Neuronal stem cell (in vitro differentiated cells): ENCODE results near the gene RNF113B.

Source experiments
- DNase-seq: peaks from one replicate; pipeline ENCODE4 v3.0.0-alpha.2; 2013; ENCODE audit warnings: low spot score
- H2AFZ ChIP-seq: one replicate; pipeline ENCODE4 v1.6.1; 2013; ENCODE audit warnings: mild to moderate bottlenecking, low read length, inconsistent platforms
- H2AK5ac ChIP-seq: 2 replicates; pipeline ENCODE4 v1.6.1; 2013; ENCODE audit warnings: low read depth, mild to moderate bottlenecking, inconsistent platforms, low read length, moderate library complexity, mixed read lengths
- H2BK120ac ChIP-seq: 2 replicates; pipeline ENCODE4 v1.6.1; 2013; ENCODE audit warnings: low read depth, mild to moderate bottlenecking, inconsistent platforms, low read length, moderate library complexity, mixed read lengths
- H2BK12ac ChIP-seq: one replicate; pipeline ENCODE4 v1.6.1; 2013; ENCODE audit warnings: low read length, inconsistent platforms
- H2BK15ac ChIP-seq: 2 replicates; pipeline ENCODE4 v1.6.1; 2013; ENCODE audit warnings: mild to moderate bottlenecking, low read length, inconsistent platforms, mixed read lengths
- H2BK5ac ChIP-seq: one replicate; pipeline ENCODE4 v1.6.1; 2013; ENCODE audit warnings: inconsistent platforms, mild to moderate bottlenecking, low read length, moderate library complexity
- H3K14ac ChIP-seq: one replicate; pipeline ENCODE4 v1.6.1; 2013; ENCODE audit warnings: low read length, inconsistent platforms
- H3K18ac ChIP-seq: 2 replicates; pipeline ENCODE4 v1.6.1; 2013; ENCODE audit warnings: low read length, inconsistent platforms
- H3K23ac ChIP-seq: 2 replicates; pipeline ENCODE4 v1.6.1; 2013; ENCODE audit warnings: low read depth, mild to moderate bottlenecking, mixed read lengths, low read length, inconsistent platforms; ENCODE audit not compliant: poor library complexity
- H3K27ac ChIP-seq: replicated peaks from 3 replicates; pipeline ENCODE4 v1.5.1; 2013; ENCODE audit warnings: low read length, inconsistent platforms
- H3K27me3 ChIP-seq, 3 experiments: 2 replicates each; pipeline ENCODE4 v1.6.1; 2013; ENCODE audit warnings: low read length in 3 of 3, mild to moderate bottlenecking in 2 of 3, inconsistent platforms in 1 of 3, low read depth in 1 of 3, mixed read lengths in 1 of 3, moderate library complexity in 1 of 3; ENCODE audit not compliant: control insufficient read depth in 3 of 3, insufficient read depth in 3 of 3
- H3K36me3 ChIP-seq, 2 donors: replicated peaks in 1 of 2; 2 replicates each; pipeline ENCODE4 v1.6.1; 2013; ENCODE audit warnings: low read length in 2 of 2; ENCODE audit not compliant: control insufficient read depth in 2 of 2, insufficient read depth in 2 of 2
- H3K4ac ChIP-seq: 2 replicates; pipeline ENCODE4 v1.6.1; 2013; ENCODE audit warnings: inconsistent platforms, mild to moderate bottlenecking, low read length, moderate library complexity
- H3K4me1 ChIP-seq, 2 donors: 1 replicate in 1 of 2; 2 replicates in 1 of 2; pipeline ENCODE4 v1.6.1; 2013; ENCODE audit warnings: low read length in 2 of 2, low read depth in 1 of 2; ENCODE audit not compliant: control insufficient read depth in 2 of 2, insufficient read depth in 1 of 2
- H3K4me2 ChIP-seq: one replicate; pipeline ENCODE4 v1.6.1; 2013; ENCODE audit warnings: mild to moderate bottlenecking, low read length, inconsistent platforms; ENCODE audit not compliant: insufficient read depth, poor library complexity, severe bottlenecking
- H3K4me3 ChIP-seq, 2 donors: 2 replicates each; pipeline ENCODE4 v1.5.1; 2013; ENCODE audit warnings: low read length in 2 of 2, mild to moderate bottlenecking in 2 of 2, inconsistent platforms in 1 of 2, moderate library complexity in 1 of 2
- H3K79me1 ChIP-seq: one replicate; pipeline ENCODE4 v1.6.1; 2013; ENCODE audit warnings: low read depth, mild to moderate bottlenecking, inconsistent platforms, low read length, moderate library complexity
- H3K9ac ChIP-seq: one replicate; pipeline ENCODE4 v1.6.1; 2013; ENCODE audit warnings: mild to moderate bottlenecking, low read depth, low read length, inconsistent platforms; ENCODE audit not compliant: poor library complexity
- H3K9me3 ChIP-seq, 2 donors: replicated peaks in 1 of 2; 2 replicates each; pipeline versions ENCODE3 to v1.6.1; 2013; ENCODE audit warnings: low read length in 2 of 2, mild to moderate bottlenecking in 2 of 2, inconsistent platforms in 1 of 2, low read depth in 1 of 2, mixed read lengths in 1 of 2, moderate library complexity in 1 of 2; ENCODE audit not compliant: control insufficient read depth in 2 of 2, insufficient read depth in 1 of 2
- H4K8ac ChIP-seq: one replicate; pipeline ENCODE4 v1.6.1; 2013; ENCODE audit warnings: low read depth, mild to moderate bottlenecking, inconsistent platforms, low read length, moderate library complexity
- H4K91ac ChIP-seq: one replicate; pipeline ENCODE4 v1.6.1; 2013; ENCODE audit warnings: low read length, low read depth, mild to moderate bottlenecking, inconsistent platforms; ENCODE audit not compliant: poor library complexity
- WGBS, 2 donors: extraction: QIAGEN DNeasy Blood & Tissue Kit; methylation state at CpG; one replicate each; pipeline ENCODE4 v1.1.7; 2013; ENCODE audit warnings: missing lambda C conversion rate in 2 of 2, mixed read lengths in 1 of 2; ENCODE audit not compliant: insufficient read length in 2 of 2, insufficient replicate concordance in 1 of 2; ENCODE audit errors: extremely low coverage in 2 of 2; 5-methylcytosine and 5-hydroxymethylcytosine counted together
- small RNA-seq: library from polyadenylated mRNA; stranded (forward); fragments of <200 nt; extraction: miRNeasy Mini kit (QIAGEN cat#:217004); gene quantifications from one replicate; pipeline ENCODE3, GENCODE V24; 2013; ENCODE audit not compliant: insufficient read depth

The RNF113B gene

DNA sequence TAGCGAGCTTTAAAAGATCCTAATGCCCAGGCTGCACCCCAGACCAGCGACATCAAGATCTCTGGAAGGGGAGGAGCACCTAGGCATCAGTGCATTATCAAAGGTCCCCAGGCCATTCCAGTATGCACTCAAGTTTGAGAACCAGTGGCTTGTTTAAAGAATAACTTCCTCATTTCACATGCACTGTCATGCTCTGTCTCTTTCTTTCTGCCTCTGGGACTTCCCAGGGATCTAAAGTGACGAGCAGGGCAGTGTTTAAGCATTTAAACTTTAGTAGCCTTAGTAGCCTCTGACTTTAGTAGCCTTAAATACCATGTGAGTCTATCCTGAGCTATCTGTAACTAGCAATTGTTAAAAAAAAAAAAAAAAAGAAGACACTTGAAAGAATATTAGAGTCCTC, 43.1 kb downstream of the RNF113B start:
- H3K23ac ChIP-seq, result no peak overlapping the region
- H3K27ac ChIP-seq, result no peak overlapping the region
- H3K4me1 ChIP-seq, result peaks cover 0 to 6% of the 10 kb centered on the region in 2 donors
- no peak overlapping the region for H3K4me2 ChIP-seq
- no peak overlapping the region for H2BK15ac ChIP-seq
- no peak overlapping the region for H2BK120ac ChIP-seq
- no peaks in the 10 kb centered on the region for H3K9me3 ChIP-seq
- DNase-seq, result no peak
- no peak overlapping the region for H3K4me3 ChIP-seq
- H2AK5ac ChIP-seq, result no peak overlapping the region
- WGBS, 2 donors, result no CpG with 5 or more reads among the region's 3 CpGs
- H4K91ac ChIP-seq, result no peak overlapping the region
- no peak overlapping the region for H2BK5ac ChIP-seq
- no peaks in the 10 kb centered on the region for H3K27me3 ChIP-seq
- H2BK12ac ChIP-seq, result no peak overlapping the region
- H4K8ac ChIP-seq, result no peak overlapping the region
- no peak overlapping the region for H3K9ac ChIP-seq
- H3K14ac ChIP-seq, result no peak overlapping the region
- no peaks in the 10 kb centered on the region for H3K79me1 ChIP-seq
- no peak overlapping the region for H3K18ac ChIP-seq
- H2AFZ ChIP-seq, result peak overlapping the region; percentile 21
- H3K4ac ChIP-seq, result no peak overlapping the region
- H3K36me3 ChIP-seq, result no peaks in the 10 kb centered on the region

- no peak for DNase-seq
These were observed 47.9 kb downstream of the RNF113B start for GRCh38 chr13:98129059-98129746.

More at GRCh38 chr13:98129059-98129746, 47.9 kb downstream of the RNF113B start:
- Histone ChIP-seq H2BK120ac (no peak overlapping the region), H3K4me2 (no peak overlapping the region), H3K36me3 (no peaks in the 10 kb centered on the region), H3K27me3 (no peaks in the 10 kb centered on the region), H3K14ac (no peak overlapping the region), H4K91ac (no peak overlapping the region), H3K4me3 (no peak overlapping the region), H3K27ac (no peak overlapping the region), H3K79me1 (no peaks in the 10 kb centered on the region), H3K4ac (no peak overlapping the region), H2BK5ac (no peak overlapping the region), H2AK5ac (no peak overlapping the region), H3K18ac (no peak overlapping the region), H3K9ac (no peak overlapping the region), H4K8ac (no peak overlapping the region), H3K23ac (no peak overlapping the region), H3K4me1 (peaks cover 0 to 8% of the 10 kb centered on the region in 2 donors), H3K9me3 (peaks cover 0 to 2% of the 10 kb centered on the region in 2 donors), H2AFZ (no peak overlapping the region), H2BK12ac (no peak overlapping the region), H2BK15ac (no peak overlapping the region)
- no CpG with 5 or more reads among the region's 5 CpGs for WGBS, 2 donors

Small RNA genes within 50 kb of the gene (small RNA-seq; reads per million reads assigned to genes)
- gene MIR3170, result 8.3 reads per million, percentile 47 among the genes with 10 or more reads in this experiment
